ENCODE data around the gene CHPF2.

The CHPF2 gene

DNA sequence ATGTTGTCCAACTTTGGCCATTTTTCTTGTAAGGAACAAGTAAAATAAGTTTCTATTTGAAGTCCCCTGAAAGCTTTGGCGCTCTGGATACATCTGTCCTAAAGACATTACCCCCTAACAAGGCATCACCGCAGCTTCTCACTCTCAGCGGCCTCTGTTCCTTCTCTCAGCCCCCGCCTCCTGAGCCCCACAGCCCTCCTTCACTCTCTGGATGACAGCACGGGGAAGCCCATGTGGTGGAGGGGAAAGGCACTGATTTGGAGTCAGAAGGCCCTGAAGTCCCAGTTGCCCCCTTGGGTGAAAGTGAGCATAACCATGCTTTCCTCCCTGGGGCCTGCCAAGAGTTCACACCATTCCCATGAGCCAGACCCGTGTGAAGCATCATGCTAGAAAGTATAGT lies 26.6 kb upstream of the CHPF2 start:
- DNase-seq: no peak

DNA sequence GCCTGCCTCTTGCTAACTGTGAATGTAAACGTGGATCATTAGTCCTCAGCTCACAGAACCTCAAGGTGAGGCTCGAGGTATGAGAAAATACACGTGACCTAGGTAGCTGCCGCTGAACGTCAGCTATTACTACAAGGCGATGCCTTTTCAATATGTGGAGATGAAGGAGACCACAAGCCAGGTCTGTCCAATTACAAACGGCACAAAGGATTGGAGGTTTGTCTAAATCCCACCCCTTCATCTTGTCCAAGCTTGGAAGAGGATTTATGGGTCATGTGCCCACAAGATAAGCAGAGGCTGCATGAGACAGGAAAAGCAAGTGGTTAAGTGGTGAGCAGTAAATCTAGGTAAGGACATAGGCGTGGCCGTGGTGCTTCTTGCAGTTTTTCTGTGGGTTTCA lies 25.4 kb upstream of the CHPF2 start:
- no peak for DNase-seq

GRCh38 chr7:151207315-151207714 lies 25.0 kb upstream of the CHPF2 start:
- no peak for DNase-seq

GRCh38 chr7:151207804-151208203 lies 24.5 kb upstream of the CHPF2 start:
- DNase-seq: no peak

- DNase-seq: no peak
Observed at GRCh38 chr7:151208253-151208862, 23.9 kb upstream of the CHPF2 start.

GRCh38 chr7:151209588-151209987 lies 22.7 kb upstream of the CHPF2 start:
- DNase-seq: no peak

DNA sequence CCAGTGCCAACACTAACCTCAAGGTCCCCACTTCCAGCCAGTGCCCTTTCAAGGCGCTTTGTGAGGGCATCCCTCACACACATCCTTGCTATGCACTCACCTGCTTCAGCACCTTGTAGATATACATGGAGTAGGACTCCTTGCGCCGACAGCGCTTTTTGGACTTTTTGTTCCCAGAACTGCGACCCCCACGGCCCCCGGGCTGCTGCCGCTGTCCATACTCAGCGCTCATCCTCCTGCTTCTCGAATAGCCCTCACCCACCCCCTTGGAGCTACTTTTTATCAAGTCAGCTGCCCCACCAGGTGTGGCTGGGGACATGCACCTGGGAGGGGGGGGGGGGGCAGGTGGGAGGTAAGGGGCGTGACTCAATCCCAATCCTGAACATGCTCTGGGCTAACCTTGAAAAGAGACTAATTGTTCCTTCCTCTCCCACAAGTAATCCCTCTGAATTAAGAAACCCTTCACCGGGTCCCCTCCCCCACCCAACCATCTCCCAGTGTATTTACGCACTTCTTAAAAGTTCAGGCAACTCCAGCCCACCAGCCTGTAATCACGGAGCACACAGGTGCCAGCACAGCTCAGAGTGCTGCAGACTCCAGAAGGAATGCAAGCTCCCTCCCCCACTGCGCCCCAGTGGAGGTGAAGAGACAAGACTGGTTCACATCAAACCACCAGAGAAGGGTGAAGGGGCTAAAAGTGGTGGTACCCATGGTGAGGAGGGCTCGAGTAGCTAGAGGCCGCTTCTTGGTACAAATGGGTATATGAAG lies 22.0 kb upstream of the CHPF2 start, which contains the start of gene H2BK1:
Gene H2BK1, minus strand, starts transcription at position 402 of the 768 bp plus-strand sequence. Its CDS starts 170 bp downstream, at position 232.
- DNase-seq: no peak

DNA sequence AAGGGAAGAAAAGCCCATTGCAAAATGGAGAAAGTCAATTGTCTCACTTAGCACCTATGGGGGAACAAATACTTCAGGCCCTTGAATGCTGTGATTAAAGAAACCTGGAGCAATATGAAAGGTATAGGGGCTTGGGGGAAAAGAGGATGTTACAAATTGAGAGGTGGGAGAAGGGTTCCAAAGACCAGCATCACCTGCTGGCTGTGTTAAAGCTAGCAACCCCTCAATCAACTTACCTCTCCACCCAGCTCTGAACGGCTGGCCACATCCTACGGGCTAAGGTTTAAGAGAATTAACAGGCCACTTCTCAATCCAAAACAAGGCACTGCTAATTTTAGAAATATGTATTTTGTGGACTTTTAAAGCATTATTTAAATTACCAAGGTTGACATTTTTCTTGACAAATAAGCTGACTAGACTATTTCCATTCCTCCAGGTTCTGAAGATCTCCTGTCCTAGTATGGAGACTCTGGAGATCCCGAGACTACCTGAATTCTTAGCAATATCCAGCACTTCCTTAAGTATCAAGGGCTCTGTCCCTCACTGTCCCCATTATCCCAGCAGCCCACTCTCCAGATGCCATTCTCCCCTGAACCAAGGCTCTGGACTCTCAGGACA lies 21.0 kb upstream of the CHPF2 start:
- DNase-seq: no peak

DNA sequence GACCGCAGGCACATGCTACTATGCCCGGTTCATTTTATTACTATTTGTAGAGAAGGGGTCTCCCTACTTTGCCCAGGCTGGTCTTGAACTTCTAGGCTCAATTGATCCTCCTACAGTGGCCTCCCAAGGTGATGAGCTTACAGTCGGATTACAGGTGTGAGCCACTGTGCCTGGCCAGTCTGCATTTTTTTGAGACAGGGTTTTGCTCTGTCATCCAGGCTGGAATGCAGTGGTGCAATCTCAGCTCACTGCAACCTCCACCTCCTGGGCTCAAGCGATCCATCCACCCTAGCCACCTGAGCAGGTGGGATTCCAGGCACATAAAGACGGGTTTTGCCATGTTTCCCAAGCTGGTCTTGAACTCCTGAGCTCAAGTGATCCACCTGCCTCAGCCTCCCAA lies 19.7 kb upstream of the CHPF2 start:
- no peak for DNase-seq

- no peak for DNase-seq
Observed at GRCh38 chr7:151213826-151214225, 18.5 kb upstream of the CHPF2 start.

DNA sequence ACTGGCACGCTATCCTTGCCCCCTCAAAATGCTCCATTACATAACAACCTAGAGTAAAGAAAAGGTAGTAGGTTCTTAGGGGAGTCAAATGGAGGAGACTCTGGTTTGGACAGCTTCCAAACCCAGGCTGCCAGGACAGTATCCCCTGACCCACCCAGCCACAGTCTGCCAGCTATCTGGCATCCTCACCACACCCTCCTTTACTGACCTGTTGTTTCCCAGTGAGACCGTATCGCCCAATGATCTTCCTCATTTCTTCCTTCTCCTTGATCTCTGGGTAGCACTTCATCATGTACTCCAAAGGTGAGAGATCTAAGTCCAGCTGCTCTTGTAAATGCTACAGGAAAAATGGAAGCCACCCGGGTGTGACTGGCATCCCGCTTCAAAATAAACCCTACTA lies 16.9 kb upstream of the CHPF2 start:
- no peak for DNase-seq

DNA sequence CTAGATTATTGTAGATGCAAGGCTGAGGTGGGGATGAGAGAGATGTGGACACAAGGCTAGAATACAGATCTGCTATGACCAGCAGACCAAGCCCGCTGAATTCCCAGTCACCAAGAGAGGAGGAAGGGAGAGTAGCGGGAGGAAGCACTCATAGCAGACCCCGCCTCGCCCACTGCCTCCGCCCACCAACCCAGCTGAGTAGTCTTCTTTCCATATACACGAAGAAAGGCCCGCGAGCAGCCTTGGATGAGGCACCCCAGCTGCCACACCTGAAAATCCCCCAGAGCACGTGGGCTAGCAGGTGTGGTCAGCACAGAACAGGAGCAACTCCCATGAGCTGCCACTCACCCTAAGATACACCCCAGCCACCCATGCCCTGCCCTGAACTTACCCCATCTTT lies 14.1 kb upstream of the CHPF2 start:
- no peak for DNase-seq

GRCh38 chr7:151223728-151224127 lies 8.6 kb upstream of the CHPF2 start:
- no peak for DNase-seq

DNA sequence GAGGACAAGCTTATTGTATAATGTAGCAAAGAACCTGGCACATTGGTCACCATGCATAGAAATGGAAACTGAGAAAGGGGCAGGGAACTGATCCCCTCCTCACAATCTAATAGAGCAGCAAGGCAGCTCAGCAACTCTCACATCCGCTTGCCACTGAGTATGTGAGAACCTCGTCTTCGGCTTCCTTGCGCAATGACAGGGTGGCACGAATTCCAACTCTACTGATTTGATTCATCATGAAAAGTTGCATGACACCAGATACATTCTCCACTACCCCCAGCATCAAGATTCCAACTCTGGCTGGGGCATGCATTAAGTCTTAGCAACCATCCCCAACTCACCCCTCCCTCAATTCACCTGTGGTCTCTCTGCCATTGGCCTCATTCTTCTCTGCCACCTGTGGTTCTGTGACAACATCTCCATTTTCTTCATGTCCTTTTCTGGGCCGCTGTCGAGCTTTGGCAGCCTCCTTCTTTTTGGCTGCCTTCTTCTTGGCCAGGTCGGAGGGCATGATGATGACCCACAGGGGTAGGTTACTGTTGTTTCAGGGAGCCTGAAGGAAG lies 6.3 kb upstream of the CHPF2 start:
- DNase-seq: no peak

GRCh38 chr7:151226560-151226874 lies 5.8 kb upstream of the CHPF2 start:
- DNase-seq: no peak

GRCh38 chr7:151226875-151227782 lies 5.2 kb upstream of the CHPF2 start, which contains the start of gene ABCF2:
ABCF2 (minus strand) TSS chr7:151227205; CDS start chr7:151226458, 747 bp downstream.
- peak; percentile 99 for DNase-seq

- no peak for DNase-seq
Observed at GRCh38 chr7:151228024-151228866, 4.0 kb upstream of the CHPF2 start.

DNA sequence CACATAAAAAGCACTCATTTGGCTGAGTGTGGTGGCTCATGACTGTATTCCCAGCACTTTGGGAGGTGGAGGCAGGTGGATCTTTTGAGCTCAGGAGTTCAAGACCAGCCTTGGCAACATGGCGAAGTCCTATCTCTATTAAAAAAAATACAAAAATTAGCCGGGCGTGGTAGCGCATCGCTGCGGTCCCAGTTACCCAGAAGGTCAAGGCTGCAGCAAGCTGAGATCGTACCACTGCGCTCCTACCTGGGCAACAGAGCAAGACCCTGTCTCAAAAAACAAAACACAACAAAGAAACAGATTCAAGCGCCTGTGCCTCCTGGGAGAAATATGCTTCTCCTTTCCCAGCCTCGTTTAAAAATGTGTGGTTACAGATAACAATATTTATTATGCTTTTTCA lies 3.0 kb upstream of the CHPF2 start:
- no peak for DNase-seq

DNA sequence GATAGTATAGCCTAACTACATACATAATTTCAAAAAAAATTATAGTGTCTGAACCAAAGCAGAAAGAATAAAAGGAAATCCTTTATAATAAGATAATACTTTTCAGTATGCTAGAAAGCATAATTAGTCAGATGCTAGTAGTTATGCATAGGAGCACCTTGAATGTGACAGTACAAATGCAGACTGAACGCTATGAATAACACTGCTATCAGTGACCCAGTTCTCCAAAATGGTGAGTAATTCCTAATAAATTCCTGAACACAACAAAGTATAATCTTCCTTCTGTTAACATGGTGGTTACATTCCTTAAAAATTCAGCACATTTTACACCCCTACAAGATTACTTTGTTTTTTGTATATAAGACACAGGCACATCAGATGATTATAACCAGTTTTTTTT lies 1.2 kb upstream of the CHPF2 start:
- no peak for DNase-seq

GRCh38 chr7:151232917-151233701 lies 826 bp downstream of the CHPF2 start:
- peak; percentile 24 for DNase-seq

DNA sequence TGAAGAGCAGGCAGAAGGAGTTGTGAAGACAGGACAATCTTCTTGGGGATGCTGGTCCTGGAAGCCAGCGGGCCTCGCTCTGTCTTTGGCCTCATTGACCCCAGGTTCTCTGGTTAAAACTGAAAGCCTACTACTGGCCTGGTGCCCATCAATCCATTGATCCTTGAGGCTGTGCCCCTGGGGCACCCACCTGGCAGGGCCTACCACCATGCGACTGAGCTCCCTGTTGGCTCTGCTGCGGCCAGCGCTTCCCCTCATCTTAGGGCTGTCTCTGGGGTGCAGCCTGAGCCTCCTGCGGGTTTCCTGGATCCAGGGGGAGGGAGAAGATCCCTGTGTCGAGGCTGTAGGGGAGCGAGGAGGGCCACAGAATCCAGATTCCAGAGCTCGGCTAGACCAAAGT lies 1.5 kb downstream of the CHPF2 start:
- no peak for DNase-seq

Measured in NCI-H2107 (cell line).